SK-N-MC (cell line): ENCODE results near the gene IL6.

Experiments
- EZH2 ChIP-seq: fragments of 200-600 bp; sonication (generic); IDR thresholded peaks from one replicate; pipeline ENCODE4 v1.6.1; 2017; ENCODE audit warnings: antibody characterized with exemption
- POLR2AphosphoS5 ChIP-seq: IDR thresholded peaks from 2 replicates; pipeline ENCODE4 v1.6.1; 2012; ENCODE audit warnings: mild to moderate bottlenecking, low read depth, low read length, borderline replicate concordance

GRCh38 chr7:22726907-22727713 lies at the start of gene IL6:
- TF ChIP-seq EZH2 (no peak), POLR2AphosphoS5 (no peak)
